ENCODE measurements around the gene ADAM33.

GRCh38 chr20:3712279-3712873, 30.6 kb upstream of the ADAM33 start, which contains the start of gene SIGLEC1:
- TF ChIP-seq POLR2AphosphoS5 (IDR thresholded peaks at IDR 0.05): no peak
- TF ChIP-seq, protein P1, sequence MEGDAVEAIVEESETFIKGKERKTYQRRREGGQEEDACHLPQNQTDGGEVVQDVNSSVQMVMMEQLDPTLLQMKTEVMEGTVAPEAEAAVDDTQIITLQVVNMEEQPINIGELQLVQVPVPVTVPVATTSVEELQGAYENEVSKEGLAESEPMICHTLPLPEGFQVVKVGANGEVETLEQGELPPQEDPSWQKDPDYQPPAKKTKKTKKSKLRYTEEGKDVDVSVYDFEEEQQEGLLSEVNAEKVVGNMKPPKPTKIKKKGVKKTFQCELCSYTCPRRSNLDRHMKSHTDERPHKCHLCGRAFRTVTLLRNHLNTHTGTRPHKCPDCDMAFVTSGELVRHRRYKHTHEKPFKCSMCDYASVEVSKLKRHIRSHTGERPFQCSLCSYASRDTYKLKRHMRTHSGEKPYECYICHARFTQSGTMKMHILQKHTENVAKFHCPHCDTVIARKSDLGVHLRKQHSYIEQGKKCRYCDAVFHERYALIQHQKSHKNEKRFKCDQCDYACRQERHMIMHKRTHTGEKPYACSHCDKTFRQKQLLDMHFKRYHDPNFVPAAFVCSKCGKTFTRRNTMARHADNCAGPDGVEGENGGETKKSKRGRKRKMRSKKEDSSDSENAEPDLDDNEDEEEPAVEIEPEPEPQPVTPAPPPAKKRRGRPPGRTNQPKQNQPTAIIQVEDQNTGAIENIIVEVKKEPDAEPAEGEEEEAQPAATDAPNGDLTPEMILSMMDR (IDR thresholded peaks at IDR 0.05; ENCODE audit: poor library complexity, severe bottlenecking): no peak
- TF ChIP-seq SMC3 (conservative IDR thresholded peaks at IDR 0.05; ENCODE audit: poor library complexity): no peak
